GM19468 (cell line): ENCODE data around the gene ZNF841.
"Not testable (repeated sequence)": the region's sequence is repeated elsewhere in the genome, so short reads cannot be mapped to it uniquely, and the experiment has no call there.

Experiments
- ATAC-seq: cut with Tn5 transposase; IDR thresholded peaks from one replicate; pipeline ENCODE4 v1.9.1; 2021; ENCODE audit warnings: mild to moderate bottlenecking, moderate library complexity, moderate number of reproducible peaks; ENCODE audit not compliant: unreplicated experiment; ENCODE audit errors: extremely low read depth

Gene ZNF841

GRCh38 chr19:52095172-52096014 is at the start of gene ZNF841:
Gene ZNF841 (minus strand): TSS chr19:52095765. CDS start chr19:52084801, 10,964 bp downstream.
- ATAC-seq, result no peak

GRCh38 chr19:52142001-52142595 is 46.5 kb upstream of the ZNF841 start:
- ATAC-seq, result no peak

GRCh38 chr19:52141203-52141602 is 45.6 kb upstream of the ZNF841 start:
- no peak for ATAC-seq

- ATAC-seq, result peak; percentile 80
Measured at GRCh38 chr19:52140032-52140710, 44.6 kb upstream of the ZNF841 start.

- ATAC-seq, result no peak
Measured at GRCh38 chr19:52139252-52140031, 43.9 kb upstream of the ZNF841 start, which contains the start of gene ZNF616. Gene ZNF616 (minus strand): TSS chr19:52139938. CDS start chr19:52130512, 9,426 bp downstream.

- no peak for ATAC-seq
Measured at GRCh38 chr19:52138983-52139251, 43.4 kb upstream of the ZNF841 start.

- ATAC-seq, result no peak
Measured at GRCh38 chr19:52138278-52138982, 42.9 kb upstream of the ZNF841 start.

GRCh38 chr19:52120286-52120685 is 24.7 kb upstream of the ZNF841 start:
- no peak for ATAC-seq

GRCh38 chr19:52115526-52116053 is 20.0 kb upstream of the ZNF841 start:
- ATAC-seq, result no peak

GRCh38 chr19:52114691-52115090 is 19.1 kb upstream of the ZNF841 start:
- ATAC-seq, result no peak

GRCh38 chr19:52112624-52113023 is 17.1 kb upstream of the ZNF841 start:
- no peak for ATAC-seq

GRCh38 chr19:52110780-52111179 is 15.2 kb upstream of the ZNF841 start:
- ATAC-seq, result no peak

GRCh38 chr19:52102782-52103181 is 7.2 kb upstream of the ZNF841 start:
- ATAC-seq, result no peak

- no peak for ATAC-seq
Measured at GRCh38 chr19:52101866-52102562, 6.4 kb upstream of the ZNF841 start.

GRCh38 chr19:52099497-52100138 is 4.1 kb upstream of the ZNF841 start:
- ATAC-seq, result no peak

- ATAC-seq, result not testable (repeated sequence)
Measured at GRCh38 chr19:52096416-52096815, 851 bp upstream of the ZNF841 start.

GRCh38 chr19:52094526-52095130 is 937 bp downstream of the ZNF841 start:
- ATAC-seq, result no peak

- ATAC-seq, result no peak
Measured at GRCh38 chr19:52086481-52086880, 9.1 kb downstream of the ZNF841 start.
